ENCODE results near the gene RTP3.

The RTP3 gene

GRCh38 chr3:46503200-46503874 is 5.6 kb downstream of the RTP3 start:
- TF ChIP-seq CTCF (IDR thresholded peaks at IDR 0.05; ENCODE audit: low read depth, low read length, missing control alignments): no peak
- H3K27ac ChIP-seq: no peak overlapping the region
- in situ Hi-C loops (cut with HindIII; ENCODE audit: low pct_ligation_motif_present, low sequenced_read_pairs): no loop called here
- DNase-seq: no peak
- H3K36me3 ChIP-seq (replicated peaks): no peaks in the 10 kb centered on the region
- H3K27me3 ChIP-seq (replicated peaks): no peaks in the 10 kb centered on the region
- no peak overlapping the region for H3K4me3 ChIP-seq (ENCODE audit: low read depth, low read length)

GRCh38 chr3:46504789-46505188 is 7.0 kb downstream of the RTP3 start:
- no peak overlapping the region for H3K4me3 ChIP-seq (ENCODE audit: low read depth, low read length)
- H3K27ac ChIP-seq: no peak overlapping the region
- H3K36me3 ChIP-seq (replicated peaks): no peaks in the 10 kb centered on the region
- no peak for TF ChIP-seq CTCF (IDR thresholded peaks at IDR 0.05; ENCODE audit: low read depth, low read length, missing control alignments)
- in situ Hi-C loops (cut with HindIII; ENCODE audit: low pct_ligation_motif_present, low sequenced_read_pairs): no loop called here
- no peaks in the 10 kb centered on the region for H3K27me3 ChIP-seq (replicated peaks)
- DNase-seq: no peak

- Histone ChIP-seq H3K36me3 (replicated peaks) (no peaks in the 10 kb centered on the region), H3K27ac (no peak overlapping the region), H3K4me3 (ENCODE audit: low read depth, low read length) (no peak overlapping the region), H3K27me3 (replicated peaks) (no peaks in the 10 kb centered on the region)
- no peak for DNase-seq
- in situ Hi-C loops (cut with HindIII; ENCODE audit: low pct_ligation_motif_present, low sequenced_read_pairs): no loop called here
- TF ChIP-seq CTCF (IDR thresholded peaks at IDR 0.05; ENCODE audit: low read depth, low read length, missing control alignments): no peak
These were observed 8.2 kb downstream of the RTP3 start for GRCh38 chr3:46505953-46506352.

GRCh38 chr3:46506526-46506925 is 8.8 kb downstream of the RTP3 start:
- TF ChIP-seq CTCF (IDR thresholded peaks at IDR 0.05; ENCODE audit: low read depth, low read length, missing control alignments): no peak
- H3K36me3 ChIP-seq (replicated peaks): no peaks in the 10 kb centered on the region
- in situ Hi-C loops (cut with HindIII; ENCODE audit: low pct_ligation_motif_present, low sequenced_read_pairs): no loop called here
- DNase-seq: no peak
- no peak overlapping the region for H3K4me3 ChIP-seq (ENCODE audit: low read depth, low read length)
- no peak overlapping the region for H3K27ac ChIP-seq
- no peaks in the 10 kb centered on the region for H3K27me3 ChIP-seq (replicated peaks)

- H3K4me3 ChIP-seq (ENCODE audit: low read depth, low read length): no peak overlapping the region
- no peak overlapping the region for H3K27ac ChIP-seq
- in situ Hi-C loops (cut with HindIII; ENCODE audit: low pct_ligation_motif_present, low sequenced_read_pairs): no loop called here
- H3K36me3 ChIP-seq (replicated peaks): no peaks in the 10 kb centered on the region
- H3K27me3 ChIP-seq (replicated peaks): no peaks in the 10 kb centered on the region
- no peak for DNase-seq
- no peak for TF ChIP-seq CTCF (IDR thresholded peaks at IDR 0.05; ENCODE audit: low read depth, low read length, missing control alignments)
These were observed 11.2 kb downstream of the RTP3 start for GRCh38 chr3:46508850-46509591.

All from brain microvascular endothelial cell (primary cell).